GM10847 (cell line): ENCODE results near the gene ST7.

ENCODE experiments used
- POLR2A ChIP-seq: IDR thresholded peaks from 2 replicates; pipeline ENCODE4 v1.6.1; 2011; ENCODE audit not compliant: insufficient read length; ENCODE audit errors: extremely low read depth

ST7 gene

DNA sequence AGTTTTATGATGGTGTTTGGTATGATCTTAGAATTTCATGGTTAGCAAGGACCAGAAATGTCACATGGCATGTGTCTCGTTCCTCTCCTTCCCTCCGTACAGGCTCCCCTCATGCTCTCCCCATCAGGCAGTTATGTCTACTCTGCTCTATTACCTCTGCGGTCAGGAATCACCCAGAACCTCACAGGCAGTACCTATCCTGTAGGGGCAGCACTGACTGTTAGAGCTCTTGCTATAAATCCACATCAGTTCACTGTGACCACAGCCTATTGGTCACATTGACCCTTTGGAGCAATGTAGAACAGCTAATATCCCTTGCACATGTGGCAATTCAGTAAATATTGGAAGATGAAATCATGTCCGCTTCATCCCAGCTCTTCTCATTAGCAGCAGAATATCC lies 217.8 kb downstream of the ST7 start:
- TF ChIP-seq POLR2A, result no peak

GRCh38 chr7:117172283-117172682 lies 219.0 kb downstream of the ST7 start:
- TF ChIP-seq POLR2A, result no peak

- TF ChIP-seq POLR2A, result no peak
These were observed 219.9 kb downstream of the ST7 start for GRCh38 chr7:117173035-117173770.

GRCh38 chr7:117176206-117176605 lies 222.9 kb downstream of the ST7 start:
- TF ChIP-seq POLR2A, result no peak

- no peak for TF ChIP-seq POLR2A
These were observed 225.3 kb downstream of the ST7 start for GRCh38 chr7:117178600-117178999.

- TF ChIP-seq POLR2A, result no peak
These were observed 226.4 kb downstream of the ST7 start for GRCh38 chr7:117179701-117180100.

DNA sequence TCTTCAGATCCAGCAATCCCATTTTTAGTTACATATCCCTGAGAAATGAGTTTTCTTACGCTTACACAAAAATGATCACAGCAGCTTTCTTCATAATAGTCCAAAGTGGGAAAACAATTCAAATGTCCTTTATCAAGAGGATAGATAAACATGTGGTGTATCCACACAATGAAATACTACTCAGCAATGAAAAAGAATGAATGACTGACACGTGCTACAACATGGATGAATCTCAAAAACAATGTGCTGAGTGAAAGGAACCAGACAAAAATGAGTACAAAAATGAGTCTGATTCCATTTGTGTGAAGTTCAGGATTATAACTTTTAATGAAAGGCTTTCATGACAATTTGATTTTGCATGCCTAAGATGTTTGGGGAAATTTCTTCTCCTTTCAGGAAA lies 230.4 kb downstream of the ST7 start:
- TF ChIP-seq POLR2A, result no peak

DNA sequence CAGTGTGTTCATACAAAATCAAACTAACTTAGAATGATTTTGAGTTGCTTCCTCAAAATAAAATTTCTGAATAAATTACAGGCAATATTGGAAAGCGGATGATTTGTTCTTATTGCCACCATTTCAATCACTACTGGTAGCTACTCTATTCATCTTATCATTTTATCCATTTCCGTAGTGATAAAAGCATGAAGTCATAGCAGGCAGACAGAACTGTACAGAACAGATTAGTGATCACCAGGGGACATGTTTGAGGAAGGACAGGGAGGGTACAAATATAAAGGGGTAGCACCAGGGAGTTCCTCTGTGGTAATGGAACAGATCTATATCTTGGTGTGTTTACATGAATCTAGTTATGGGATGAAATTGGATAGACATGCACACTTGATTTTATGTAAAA lies 231.1 kb downstream of the ST7 start:
- no peak for TF ChIP-seq POLR2A

GRCh38 chr7:117185124-117185523 lies 231.8 kb downstream of the ST7 start:
- TF ChIP-seq POLR2A, result no peak

- TF ChIP-seq POLR2A, result no peak
These were observed 233.1 kb downstream of the ST7 start for GRCh38 chr7:117186218-117187010.

- no peak for TF ChIP-seq POLR2A
These were observed 235.1 kb downstream of the ST7 start for GRCh38 chr7:117188376-117188775.

DNA sequence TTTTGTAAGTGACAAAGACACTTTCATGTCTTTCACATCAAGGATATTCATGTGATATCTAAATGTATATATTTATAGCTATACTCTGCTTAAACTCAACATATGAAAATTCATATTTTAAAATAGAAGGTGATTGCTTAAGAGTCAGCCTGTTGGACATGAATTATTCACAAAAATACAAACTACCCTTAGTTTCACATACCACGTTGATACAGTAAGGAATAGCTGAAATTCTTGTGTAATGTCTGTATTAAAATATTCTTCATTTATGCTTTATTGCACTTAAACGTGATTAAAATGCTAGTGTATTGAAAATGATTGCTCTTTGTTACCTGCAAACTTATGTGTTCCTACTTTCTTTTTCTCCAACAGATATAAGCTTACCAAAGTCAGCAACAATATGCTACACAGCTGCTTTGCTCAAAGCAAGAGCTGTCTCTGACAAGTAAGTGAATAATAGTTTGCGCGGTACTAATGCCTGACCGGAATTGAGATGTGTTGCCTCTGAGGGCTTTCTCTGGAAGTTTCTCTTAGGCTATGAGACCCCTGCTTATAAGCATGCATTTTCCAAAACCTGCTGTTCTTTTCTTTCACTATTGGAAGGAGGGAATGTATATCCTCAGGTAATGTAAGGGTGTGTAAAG lies 235.8 kb downstream of the ST7 start:
- TF ChIP-seq POLR2A, result no peak

DNA sequence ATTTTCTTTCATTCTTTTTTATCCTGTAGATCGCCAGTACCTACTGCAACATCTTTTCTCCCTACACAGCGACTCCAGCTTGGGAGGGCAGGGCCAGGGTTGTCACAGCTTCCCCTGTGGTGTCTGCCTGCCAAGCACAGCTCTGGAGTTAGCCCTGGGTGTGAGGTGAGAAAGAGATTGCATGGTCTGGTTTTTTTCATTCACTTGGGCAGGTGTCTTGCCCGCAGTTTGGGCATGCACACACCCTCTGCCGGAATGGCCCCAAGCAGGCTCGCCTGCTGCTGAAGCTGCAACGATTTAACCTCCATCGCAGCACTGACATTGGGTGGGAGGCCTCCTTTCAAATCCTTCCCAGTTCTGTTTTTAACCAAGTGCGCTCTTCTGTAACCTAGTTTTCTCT lies 236.8 kb downstream of the ST7 start:
- TF ChIP-seq POLR2A, result no peak

DNA sequence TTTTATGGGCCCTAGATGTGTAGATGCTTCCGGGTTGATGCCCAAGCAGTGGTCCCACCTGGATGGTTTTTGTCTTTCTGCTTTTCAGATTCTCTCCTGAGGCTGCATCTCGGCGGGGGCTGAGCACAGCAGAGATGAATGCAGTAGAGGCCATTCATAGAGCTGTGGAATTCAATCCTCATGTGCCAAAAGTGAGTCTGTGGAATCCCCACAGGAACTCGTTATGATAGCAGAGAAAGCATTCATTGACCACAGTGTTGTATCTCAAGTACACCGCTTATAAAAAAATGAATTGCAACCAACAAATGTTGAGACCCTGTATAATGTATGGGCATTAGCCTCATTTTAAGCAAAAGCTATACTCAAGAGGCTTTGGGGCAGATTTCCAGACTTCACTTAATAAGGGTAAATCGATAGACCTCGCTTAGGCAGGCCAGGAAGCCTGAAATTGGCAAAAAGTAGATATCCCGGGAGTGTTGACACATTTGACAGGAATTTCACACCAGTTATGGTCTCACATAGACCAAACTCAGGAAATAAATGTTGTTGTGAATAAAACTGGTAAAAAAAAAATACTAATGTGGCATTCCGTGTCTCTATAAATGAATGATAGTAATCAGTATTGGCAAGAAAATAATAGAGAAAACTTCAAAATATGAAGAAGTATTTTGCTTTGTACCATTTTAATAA lies 237.6 kb downstream of the ST7 start:
- no peak for TF ChIP-seq POLR2A

DNA sequence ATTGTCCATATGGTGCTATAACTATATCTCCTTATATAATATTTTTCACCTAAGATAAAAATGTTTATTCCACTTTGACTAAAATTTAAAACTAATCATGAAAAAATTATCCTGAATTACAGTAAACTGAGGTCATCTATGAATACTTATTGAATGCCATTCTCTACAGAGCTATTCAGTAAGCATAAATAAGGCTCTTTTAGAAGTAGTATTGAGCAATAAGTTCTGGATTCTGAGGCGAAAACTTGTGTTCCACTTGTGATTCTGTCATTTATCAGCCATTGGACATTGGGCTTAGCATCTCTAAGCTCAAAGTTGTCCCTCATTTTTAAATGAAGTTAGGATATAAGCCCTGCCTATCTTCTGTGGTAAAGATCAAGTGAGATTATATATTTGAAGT lies 238.8 kb downstream of the ST7 start:
- TF ChIP-seq POLR2A, result no peak
